ENCODE data around the gene TRPM5.
A peak's percentile ranks its signal among the peaks of the same experiment; 100 is the strongest.

TRPM5 gene

GRCh38 chr11:2421996-2422395 is 22.3 kb downstream of the TRPM5 start:
- no peak overlapping the region for H3K4me3 ChIP-seq
- no peak for DNase-seq

GRCh38 chr11:2421226-2421994 is 22.9 kb downstream of the TRPM5 start:
- no peak overlapping the region for H3K4me3 ChIP-seq
- H3K27ac ChIP-seq, result no peak overlapping the region
- peaks cover 0 to 11% (median 3%) of the 10 kb centered on the region in 4 donors for H3K4me1 ChIP-seq
- no peaks in the 10 kb centered on the region for H3K9me3 ChIP-seq
- intact Hi-C loops (cut with DNase I; ENCODE audit: low total_unique reads), result loop anchor here (2.0 to 10.0 kb wide), 2 partner anchors 227 to 473 kb away; no protein-coding TSS in a partner anchor
- peaks cover 0 to 59% of the 10 kb centered on the region in 2 donors for H3K27me3 ChIP-seq
- DNase-seq, result no peak
- TF ChIP-seq CTCF (IDR thresholded peaks at IDR 0.05), result no peak
- H3K36me3 ChIP-seq, result no peaks in the 10 kb centered on the region

More at GRCh38 chr11:2421996-2422395, 22.3 kb downstream of the TRPM5 start:
- Histone ChIP-seq H3K4me1 (peaks cover 0 to 11% (median 3%) of the 10 kb centered on the region in 4 donors), H3K27ac (no peak overlapping the region), H3K36me3 (no peaks in the 10 kb centered on the region), H3K9me3 (no peaks in the 10 kb centered on the region), H3K27me3 (peaks cover 0 to 62% of the 10 kb centered on the region in 2 donors)
- TF ChIP-seq CTCF (IDR thresholded peaks at IDR 0.05), result no peak
- intact Hi-C loops (cut with DNase I; ENCODE audit: low total_unique reads), result loop anchor here (2.0 to 10.0 kb wide), 2 partner anchors 227 to 473 kb away; no protein-coding TSS in a partner anchor

DNA sequence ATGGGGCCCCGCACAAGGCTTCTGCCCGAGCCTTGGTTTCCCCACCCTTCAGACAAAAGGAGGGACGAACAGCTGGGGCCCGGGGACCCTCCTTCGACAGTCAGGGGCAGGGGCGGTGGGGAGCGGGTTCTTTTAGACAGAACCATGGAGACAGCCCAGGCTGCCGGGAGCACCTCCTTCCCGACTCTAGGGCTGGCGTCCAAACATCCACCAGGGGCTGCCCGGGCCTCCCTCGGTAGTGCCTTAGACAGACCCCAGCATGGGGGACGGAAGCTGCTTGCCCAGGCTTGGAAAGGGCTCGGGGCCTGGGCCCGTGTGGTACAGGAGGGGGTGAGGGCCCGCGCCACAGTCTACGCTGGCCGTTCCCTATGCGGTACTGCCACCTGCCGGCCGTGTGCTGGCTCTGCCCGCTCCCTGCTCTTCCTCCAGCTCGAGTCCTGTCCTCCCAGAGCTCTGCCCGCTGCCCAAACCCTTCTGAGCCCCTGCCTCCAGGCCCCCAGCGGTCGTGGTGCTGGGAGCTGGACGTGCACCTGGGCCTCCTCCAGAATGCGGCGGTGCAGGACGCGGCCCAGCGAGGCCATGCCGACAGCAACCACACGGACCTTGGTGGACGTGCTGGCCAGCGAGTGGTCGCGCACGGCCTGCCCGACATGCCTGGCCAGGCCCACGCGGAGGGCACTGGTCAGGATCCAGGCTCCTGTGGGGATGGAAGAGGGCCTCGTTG is 23.6 kb downstream of the TRPM5 start:
- no peaks in the 10 kb centered on the region for H3K36me3 ChIP-seq
- H3K27me3 ChIP-seq, result peaks cover 0 to 54% of the 10 kb centered on the region in 2 donors
- peak in 1 of 2 donors; percentile 53 for DNase-seq
- peaks cover 0 to 11% (median 3%) of the 10 kb centered on the region in 4 donors for H3K4me1 ChIP-seq
- no peaks in the 10 kb centered on the region for H3K9me3 ChIP-seq
- no peak overlapping the region for H3K4me3 ChIP-seq
- intact Hi-C loops (cut with DNase I; ENCODE audit: low total_unique reads), result loop anchor here (2.0 to 10.0 kb wide), 2 partner anchors 226 to 474 kb away; no protein-coding TSS in a partner anchor
- TF ChIP-seq CTCF (IDR thresholded peaks at IDR 0.05), result peak; percentile 91 to 94
- H3K27ac ChIP-seq, result no peak overlapping the region

DNA sequence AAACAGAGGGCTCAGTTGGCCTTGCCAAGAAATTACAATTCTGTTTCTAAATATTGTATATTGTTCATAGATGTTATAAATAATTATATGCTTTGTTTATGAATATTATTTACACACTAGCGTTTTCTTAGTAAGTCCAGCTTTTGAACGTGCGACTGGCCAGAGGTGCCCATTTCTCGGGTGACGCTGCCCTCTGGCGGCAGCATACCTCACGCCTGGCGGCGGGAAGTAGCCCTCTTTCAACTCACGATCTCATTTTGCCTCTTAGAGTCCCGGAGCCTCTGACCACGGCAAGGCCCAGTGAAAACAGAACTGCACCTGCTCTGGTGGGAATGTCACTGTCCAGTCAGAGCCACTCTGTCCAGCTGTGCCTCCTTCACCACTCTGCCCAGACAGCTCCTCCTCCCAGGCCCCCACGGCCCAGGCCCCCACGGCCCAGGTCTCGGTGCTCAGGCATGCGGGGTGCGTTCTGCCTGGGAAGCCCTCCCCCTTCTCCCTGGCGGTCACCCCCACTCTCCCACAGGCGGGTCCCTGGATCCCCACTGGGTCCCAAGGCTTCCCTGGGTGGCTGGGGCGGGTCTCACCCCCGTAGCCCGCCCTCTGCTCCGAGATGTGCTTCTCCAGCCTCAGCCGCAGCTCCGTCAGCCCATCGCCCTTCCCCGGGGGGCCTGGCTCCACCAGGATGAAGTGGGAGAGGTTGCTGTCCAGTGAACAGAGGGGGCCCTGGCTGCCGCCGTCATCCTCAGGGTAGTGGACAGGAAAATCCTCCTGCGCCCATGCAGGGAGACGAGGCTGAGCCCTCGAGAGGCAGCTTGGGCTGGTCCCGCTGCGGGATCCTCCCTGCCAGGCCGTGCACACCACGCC is 24.4 kb downstream of the TRPM5 start:
- Histone ChIP-seq H3K4me3 (no peak overlapping the region), H3K27me3 (peaks cover 0 to 46% of the 10 kb centered on the region in 2 donors), H3K36me3 (no peaks in the 10 kb centered on the region), H3K27ac (no peak overlapping the region), H3K4me1 (peaks cover 0 to 11% (median 3%) of the 10 kb centered on the region in 4 donors), H3K9me3 (no peaks in the 10 kb centered on the region)
- peak; percentile 75 to 82 for DNase-seq
- peak; percentile 75 to 78 for TF ChIP-seq CTCF (IDR thresholded peaks at IDR 0.05)
- intact Hi-C loops (cut with DNase I; ENCODE audit: low total_unique reads), result loop anchor here (2.0 to 10.0 kb wide), 2 partner anchors 225 to 475 kb away; no protein-coding TSS in a partner anchor

Data from tibial artery (tissue), 4 donors.